Activated gamma-delta T cell (primary cell): ENCODE results near the gene MSANTD7.

Source experiments
- DNase-seq: peaks from one replicate; lab custom pipeline; 2025; lab: John Stamatoyannopoulos, UW

The MSANTD7 gene

DNA sequence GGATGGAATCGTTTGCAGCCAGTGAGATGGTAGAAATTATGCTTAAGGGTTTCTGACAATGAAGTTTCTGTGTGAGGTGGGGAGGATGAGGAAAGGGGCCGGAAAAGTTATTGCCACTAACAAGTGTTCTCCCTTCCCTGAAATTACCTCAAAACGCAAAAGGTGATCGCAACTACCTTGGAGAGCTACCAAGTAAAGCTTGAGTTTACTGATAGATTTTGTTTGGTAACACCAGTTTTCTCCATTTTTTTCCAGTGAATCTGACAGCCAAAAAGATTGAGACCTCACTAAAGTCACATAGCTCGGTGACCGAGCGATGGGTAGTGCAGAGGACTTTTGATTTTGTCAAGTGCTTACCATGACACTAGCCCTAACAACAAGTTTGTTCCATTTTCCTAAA lies 42.1 kb downstream of the MSANTD7 start:
- DNase-seq, result no peak

DNA sequence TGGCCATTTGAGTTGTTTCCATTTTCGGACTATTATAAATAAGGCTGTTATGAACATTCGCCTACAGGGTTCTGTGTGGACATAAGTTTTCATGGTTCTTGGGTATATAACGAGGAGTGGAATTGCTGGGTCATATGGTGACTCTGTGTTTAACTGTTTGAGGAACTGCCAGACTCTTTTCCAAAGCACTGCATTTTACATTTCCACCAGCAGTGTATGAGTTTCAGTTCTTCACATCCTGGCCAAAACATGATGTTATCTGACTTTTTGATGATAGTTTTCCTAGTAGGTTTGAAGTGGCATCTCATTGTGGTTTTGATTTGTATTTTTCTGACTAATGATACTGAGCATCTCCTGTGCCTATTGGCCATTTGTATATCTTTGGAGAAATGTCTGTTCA lies 46.0 kb downstream of the MSANTD7 start:
- DNase-seq, result no peak
